Activated CD4-positive, alpha-beta T cell treated with anti-CD3 and anti-CD28 coated beads for 1 hour (primary cell): ENCODE results near the gene THOC6.
A peak's percentile ranks its signal among the peaks of the same experiment; 100 is the strongest.

Experiments
- DNase-seq: peaks from one replicate; pipeline ENCODE4 v3.0.0-alpha.2; 2020

THOC6 gene

DNA sequence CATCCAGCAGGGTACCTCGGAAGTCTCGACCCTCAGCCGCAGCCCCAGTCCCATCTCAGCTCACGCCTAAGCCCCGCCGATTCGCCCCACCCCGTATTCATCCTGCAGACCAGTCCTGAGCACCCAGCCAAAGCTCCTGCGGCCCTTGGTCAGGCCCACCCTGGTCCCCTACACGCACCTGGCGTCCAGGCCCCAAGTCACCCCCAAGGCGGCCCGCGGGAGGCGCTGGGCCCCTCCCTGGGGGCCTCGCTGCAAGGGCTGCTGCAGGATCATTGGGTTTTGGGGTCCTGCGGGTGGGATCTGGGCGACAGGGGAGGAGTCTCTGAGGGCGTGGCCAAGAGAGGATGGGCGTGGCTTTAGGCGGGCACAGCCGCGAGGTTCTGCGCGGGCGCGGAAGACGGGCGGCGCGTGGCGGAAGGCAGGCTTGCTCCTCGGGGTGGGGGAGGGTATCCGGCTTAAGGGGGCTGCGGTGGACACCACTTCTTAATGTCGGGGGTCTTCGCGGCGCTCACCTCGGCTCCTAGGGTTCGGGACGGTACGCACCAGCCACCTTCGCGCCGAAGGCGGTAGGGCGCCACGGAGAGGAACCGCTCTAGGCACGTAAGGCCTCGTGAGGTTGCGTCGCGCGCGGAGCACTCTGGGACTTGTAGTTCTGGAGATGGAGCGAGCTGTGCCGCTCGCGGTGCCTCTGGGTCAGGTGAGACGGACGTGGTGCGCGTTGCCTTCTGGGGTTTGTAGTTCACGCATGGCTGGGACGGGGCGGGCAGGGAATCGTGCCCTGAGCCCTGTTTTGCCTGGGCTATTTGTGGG is at the start of gene THOC6, which contains the start of gene HCFC1R1:
Gene THOC6, plus strand, starts transcription at position 367 of the 810 bp plus-strand sequence. Its CDS starts 292 bp downstream, at position 659.
Gene HCFC1R1, minus strand, starts transcription at position 274 of the 810 bp plus-strand sequence. Its CDS starts 1 bp downstream, at position 273.
- DNase-seq = peak; percentile 93

DNA sequence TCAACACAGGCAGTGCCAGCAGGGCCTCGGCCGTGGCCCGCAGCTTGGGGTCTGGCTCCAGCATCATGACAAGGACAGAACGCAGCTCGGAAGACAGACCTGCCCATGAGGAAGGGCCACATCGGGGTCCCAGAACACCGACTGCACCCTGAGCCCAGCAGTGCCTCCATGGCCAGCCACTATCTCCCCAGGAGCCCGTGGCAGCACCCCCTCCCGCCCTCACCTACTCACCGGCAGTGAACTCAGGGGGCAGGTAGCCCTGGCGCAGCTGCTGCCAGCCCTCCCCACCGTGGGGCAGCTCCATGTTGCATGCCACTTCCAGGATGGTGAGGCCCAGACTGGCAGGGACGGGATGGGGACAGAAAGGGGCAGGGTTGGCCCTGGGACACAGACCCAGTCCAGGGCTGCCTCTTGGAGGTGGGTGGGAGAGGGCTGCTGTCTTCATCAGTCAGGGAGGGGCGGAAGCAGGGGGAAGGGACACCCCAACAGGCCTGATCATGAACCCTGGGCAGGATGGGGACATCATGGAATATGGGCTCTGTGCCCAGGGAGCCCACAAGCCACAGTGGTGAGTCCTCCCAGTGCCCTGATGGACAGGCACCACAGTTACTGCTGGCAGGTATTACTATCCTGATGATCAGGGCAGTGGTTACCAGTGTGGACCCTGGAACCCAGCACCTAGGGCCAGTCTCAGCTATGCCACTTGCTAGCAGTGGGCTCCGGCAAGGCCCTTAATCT is 49.3 kb upstream of the THOC6 start:
- no peak for DNase-seq

DNA sequence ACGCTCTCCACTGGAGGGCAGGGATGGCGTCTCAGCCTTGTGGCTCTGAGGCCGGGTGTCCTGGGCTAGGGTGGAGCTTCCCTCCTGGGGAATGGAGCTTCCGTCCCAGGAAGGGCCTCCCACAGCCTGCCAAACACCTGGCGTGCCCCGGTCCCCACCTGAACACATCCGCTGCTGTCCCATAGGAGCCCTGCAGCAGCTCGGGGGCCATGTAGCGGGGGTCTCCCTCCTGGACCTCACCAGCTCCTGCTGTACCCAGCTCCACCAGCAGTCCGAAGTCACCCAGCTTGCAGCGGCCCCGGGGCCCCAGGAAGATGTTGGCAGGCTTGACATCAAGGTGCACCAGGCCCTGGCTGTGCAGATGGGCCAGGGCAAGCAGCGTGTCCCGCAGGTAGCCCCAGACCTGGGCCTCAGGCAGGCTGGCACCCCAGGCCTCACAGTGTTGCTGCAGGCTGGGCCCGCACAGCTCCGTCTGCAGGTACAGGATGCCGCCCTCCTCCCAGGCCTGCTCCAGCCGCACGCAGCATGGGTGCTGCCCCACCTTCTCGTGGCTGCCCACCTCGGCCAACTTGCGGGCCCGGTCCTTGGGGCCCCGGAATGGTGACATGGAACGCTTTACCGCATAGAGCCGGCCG is 48.6 kb upstream of the THOC6 start:
- no peak for DNase-seq

DNA sequence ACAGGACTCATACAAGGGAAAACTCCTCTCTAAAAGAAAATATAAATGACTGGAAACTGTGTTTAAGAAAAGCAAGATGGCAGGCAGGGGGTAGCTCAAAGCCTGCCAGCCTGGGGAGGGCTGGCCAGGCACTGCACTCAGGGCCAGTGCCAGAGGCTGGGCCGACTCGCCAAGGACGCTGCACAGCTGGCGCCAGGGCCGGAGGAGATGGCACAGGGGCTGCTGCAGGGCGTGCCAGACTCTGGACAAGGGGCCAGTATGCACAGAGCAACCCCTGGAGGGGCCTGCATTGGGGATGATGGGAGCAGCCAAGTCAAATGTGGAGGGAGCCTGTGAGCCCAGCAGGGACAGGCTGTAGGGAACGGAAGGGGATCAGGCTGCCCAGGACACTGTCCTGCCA is 47.6 kb upstream of the THOC6 start:
- DNase-seq = no peak

DNA sequence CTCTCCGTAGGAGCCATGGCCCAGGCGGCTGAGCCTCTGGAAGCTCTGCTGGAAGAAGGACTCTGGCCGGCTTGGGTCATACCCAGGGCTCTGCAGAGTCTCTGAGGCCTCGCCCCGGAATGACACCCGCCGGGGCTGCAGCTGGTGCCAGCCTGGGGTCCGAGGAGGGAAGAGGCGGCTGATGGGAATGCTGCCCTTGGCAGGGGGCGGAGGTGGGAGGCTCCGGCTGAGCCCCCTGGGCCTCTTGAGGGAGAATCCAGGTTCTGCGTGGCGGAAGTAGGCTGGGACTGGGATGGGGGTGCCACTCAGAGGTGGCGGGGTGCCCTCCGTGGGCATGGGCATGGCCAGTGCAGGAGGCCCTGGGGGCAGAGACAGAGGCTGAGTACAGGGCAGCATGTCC is 47.2 kb upstream of the THOC6 start:
- DNase-seq = no peak

DNA sequence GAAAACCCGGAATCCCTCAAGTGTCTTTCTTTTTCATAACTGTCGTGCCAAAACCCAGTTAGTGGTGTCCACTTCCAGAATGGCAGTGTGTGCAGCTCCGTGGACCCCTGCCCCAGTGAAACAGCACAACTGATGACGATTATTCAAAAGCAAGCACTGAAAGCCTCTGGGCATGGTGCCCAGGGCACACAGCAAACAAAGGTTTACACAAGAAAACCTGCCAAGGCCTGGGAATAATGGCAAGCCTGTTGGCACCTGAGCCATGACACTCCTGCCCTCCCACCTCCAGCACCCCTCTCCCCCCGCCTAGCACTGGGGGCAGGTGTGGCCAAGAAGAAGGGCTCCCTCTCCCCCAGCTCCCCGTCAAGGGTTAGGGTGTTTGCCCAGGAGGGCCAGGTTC is 46.4 kb upstream of the THOC6 start:
- DNase-seq = no peak

DNA sequence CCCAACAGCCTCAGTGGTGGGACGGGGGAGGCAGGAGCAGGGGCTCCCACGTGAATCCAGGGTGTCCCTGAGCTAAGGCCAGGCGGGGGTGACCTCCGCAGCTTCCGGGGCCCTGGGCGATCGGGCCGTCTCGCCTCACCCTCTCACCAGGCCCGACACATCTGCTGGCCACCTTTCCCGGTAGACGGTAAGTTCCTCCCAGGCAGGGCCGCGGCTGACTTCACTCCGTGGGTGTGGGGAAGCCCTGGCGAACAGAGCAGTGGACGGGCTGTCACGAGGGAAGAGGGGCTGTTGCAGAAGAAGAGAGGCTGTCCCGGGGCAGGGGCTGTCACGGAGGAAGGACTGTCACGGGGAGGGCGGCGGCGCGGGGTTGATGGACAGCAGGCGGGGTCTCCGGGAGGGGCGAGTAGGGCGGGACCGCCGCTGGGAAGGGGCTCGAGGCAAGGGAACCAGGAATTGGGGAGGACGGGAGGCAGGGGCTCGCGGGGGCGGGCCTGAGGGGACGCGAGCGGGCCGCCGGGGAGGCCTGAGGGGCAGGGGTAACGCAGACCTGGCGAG is 44.1 kb upstream of the THOC6 start:
- no peak for DNase-seq

DNA sequence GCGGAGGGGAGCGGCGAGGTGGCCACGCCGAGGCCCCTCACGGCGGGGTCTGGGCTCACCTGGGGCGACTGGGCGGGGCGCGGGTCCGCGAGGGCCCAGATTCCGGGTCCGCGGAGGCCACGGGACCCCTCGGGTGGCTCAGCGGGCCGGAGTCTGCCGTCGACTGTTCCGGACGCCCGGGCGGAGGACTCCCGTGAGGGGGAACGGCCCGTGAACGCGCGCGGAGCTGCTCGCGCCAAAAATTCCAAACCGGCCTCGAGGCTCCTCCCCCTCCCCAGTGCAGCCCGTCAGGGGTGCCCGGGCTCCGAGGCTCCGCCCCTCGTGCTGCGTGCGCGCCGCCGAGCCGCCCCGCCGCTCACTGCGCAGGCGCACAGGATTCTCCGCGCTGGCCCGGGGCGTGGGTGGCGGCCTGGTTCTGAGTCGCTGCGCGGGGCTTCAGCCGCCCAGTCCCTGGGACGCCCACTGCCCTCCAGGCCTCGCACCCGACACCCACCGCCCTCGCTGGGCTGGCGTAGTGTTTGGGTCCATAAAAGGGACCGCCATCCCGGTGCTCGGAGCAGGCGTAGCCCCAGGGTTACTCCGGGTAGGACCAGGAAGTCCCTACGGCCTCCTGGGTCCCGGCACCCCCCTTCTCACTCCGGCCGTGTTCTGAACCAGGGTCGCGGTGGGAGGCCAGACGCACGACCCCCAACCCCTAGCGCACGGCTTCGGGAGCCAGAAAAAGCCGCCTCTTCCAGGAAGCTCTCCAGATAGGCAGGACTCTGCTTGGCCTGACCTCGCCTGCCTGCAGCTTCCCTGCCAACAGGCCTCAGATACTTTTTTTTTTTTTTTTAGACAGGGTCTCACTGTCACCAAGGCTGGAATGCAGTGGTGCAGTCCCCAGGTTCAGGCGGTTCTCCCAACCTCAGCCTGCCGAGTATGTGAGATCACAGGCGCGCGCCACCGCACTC is 43.3 kb upstream of the THOC6 start, which contains the start of gene PKMYT1:
Gene PKMYT1, minus strand, starts transcription at position 220 of the 950 bp plus-strand sequence. CDS start 789 bp downstream, outside the sequence.
- peak; percentile 92 for DNase-seq

DNA sequence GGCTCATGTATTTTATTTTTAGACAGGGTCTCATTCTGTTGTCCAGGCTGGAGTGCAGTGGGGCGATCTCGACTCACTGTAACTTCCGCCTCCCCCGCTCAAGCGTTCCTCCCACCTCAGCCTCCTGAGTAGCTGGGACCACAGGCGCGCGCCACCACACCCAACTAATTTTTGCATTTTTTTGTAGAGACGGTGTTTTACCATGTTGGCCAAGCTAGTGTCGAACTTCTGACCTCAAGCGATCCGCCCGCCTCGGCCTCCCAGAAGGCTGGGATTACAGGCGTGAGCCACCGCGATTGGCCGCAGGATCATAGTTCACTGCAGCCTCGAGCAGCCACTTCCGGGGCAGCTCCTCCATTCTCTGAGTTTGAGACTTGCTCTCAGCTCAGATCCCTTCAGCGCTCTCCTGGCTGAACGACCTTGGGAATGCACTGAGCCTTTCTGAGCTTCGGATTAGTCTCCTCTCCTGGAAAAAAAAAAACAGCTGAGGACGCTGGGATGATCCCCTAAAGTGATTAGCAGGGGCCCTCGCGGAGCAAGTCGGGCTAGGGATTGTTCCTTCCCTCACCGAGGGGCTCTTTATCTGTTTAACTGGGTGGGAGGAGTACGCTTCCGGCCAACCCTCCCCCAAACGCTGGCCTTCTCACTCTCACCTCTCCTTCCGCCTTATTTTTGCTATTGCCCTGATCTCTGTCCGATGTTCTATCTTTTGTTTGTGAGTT is 42.5 kb upstream of the THOC6 start:
- DNase-seq = no peak

DNA sequence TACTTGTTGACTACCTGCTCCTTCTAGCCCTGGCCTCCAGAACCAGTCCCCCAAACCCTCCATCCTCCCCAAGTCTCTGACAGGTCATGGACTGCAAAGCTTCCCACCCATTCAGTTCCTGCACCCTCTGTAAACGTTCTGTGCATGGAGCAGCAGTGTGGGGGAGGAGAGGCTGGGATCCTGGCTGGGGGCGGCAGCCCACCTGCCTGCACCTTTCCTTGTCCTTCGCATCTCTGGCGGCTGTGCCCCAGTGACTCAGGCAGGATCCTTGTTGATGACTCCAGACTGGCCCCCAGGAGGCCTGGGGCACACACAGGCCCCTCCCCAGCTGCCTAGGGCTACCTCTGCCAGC is 42.0 kb upstream of the THOC6 start:
- no peak for DNase-seq

DNA sequence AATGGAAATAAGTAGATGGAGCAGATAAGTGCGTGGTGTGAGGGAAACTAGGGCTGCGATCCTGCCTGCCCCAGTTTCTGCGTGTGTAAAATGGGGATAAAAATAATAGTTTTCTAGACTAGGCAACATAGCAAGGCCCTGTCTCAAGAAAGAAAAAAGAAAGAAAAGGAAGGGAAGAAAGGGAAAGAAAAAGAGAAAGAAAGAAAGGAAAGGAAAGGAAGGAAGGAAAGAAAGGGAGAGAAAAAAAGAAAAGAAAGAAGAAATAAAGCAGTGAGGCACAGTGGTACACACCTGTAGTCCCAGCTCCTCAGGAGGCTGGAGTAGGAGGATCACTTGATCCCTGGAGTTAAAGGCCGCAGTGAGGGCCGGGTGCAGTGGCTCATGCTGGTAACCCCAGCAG is 41.4 kb upstream of the THOC6 start:
- DNase-seq = no peak

DNA sequence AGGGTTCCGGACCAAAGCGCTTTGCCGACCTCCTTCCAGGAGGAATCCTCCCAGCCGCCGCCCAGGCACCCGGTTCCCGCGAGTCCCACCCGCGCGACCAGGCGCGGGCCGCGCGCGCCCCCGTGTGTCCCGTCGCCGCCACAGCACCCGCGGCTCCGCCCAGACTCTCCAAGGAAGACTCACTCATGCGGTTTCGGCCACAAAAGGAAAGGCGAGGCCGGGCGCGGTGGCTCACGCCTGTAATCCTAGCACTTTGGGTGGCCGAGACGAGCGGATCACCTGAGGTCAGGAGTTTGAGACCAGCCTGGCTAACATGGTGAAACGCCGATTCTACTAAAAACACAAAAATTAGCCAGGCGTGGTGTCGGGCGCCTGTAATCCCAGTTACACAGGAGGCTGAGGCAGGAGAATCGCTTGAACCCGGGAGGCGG is 40.1 kb upstream of the THOC6 start:
- peak; percentile 48 for DNase-seq

DNA sequence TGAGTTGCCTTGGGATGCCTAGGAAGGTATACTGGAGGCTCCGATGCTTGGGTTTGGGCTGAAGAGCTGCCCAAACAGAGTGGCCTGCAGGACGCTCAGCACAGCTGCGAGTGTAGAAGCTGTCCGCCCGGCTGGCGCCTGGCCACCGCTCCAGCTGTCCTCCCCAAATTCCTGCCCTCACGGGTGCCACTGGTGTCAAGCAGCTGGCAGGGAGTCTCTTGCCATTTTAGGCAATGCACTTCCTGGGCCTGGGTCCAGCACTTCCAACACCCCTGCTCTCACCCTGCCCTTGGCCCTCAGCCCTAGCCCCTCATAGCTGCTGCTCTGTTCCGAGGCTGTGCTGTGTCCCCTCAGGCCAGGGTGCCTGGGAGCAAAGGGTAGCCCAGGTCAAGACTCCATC is 38.4 kb upstream of the THOC6 start:
- DNase-seq = no peak

DNA sequence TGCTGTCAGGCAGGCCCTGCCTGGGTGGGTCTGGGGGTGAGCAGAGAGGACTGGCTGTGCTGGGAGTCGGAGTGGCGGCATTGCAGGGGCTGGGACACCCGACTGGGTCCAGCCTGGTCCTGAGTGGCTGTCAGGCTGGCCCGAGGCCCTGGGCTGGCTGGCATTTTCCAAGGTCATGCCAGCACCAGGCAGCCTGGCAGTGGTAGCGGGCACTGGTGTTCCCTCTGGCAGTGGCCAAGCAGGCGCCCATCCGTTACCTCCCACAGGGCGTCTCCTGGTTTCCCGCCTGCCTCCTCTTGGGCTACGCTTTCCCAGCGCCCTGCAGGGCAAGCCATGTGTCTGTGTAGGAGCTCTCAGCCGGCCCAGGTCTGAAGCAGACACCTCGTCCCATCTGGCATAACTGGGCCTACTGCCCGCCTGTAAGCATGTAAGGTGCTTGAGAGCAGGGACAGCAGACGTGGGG is 37.9 kb upstream of the THOC6 start:
- DNase-seq = no peak

DNA sequence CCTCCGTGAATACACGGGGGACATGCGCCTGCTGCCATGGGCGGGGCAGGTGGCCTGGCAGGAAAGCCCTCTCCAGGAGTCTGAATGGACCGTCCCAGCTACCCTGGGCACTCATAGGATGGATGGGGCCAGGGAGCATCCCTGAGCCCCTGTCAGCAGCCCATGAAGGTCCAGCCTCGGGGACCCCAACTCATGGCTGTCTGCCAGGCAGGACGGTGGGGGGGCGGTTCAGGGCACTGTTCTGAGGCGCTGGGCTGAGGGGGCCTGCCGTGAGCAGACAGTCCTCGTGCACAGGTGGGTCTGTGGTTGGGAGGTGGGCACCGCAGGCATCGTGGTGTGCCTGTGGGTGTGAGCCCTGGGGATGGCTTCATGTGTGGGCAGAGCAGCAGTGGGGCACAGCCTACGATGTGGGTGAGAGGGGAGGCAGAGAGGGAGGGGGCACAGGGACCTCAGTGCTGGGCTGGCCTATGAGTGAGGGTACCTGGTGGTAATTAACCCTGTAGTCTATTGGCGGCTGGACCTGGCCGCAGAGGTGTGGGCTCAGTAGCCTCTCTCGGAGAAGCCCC is 37.1 kb upstream of the THOC6 start:
- DNase-seq = no peak

DNA sequence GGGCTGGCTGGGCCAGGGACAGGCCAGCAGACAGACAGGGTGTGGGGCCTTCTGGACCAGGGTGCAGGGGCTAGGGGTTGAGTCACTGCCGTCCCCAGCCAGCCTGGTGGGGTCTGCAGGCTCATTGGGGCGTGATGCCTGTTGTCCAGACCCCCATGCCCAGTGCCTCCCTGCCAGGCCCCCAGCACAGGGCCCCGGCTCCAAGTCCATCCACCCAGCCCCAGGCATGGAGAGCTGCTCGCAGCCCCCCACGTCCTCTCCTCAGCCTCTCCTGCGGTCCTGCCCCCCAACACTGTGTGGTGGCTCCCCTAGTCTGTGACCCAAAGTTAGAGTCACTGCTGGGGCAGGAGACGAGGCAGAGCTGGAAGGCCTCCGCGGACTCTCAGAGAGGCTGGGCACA is 36.5 kb upstream of the THOC6 start:
- DNase-seq = no peak

DNA sequence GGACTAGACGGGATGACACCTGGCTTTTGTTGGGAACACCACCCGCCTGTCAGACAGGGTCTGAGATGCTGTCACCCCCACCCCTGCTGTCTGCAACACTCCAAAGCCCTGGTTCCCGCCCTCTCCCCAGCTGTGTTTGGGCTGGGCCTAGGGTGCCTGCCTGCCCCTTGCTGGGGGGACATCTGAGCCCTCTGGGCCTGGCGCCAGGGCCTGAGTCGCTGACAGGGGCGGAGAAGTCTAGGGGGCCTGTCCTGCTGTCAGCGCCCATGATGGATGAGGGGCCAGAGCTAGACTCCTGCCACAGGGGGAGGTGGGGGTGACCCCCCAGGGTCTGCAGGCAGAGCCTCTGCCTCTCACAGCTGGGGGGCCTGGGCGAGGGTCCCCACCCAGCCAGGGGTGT is 36.0 kb upstream of the THOC6 start:
- no peak for DNase-seq

DNA sequence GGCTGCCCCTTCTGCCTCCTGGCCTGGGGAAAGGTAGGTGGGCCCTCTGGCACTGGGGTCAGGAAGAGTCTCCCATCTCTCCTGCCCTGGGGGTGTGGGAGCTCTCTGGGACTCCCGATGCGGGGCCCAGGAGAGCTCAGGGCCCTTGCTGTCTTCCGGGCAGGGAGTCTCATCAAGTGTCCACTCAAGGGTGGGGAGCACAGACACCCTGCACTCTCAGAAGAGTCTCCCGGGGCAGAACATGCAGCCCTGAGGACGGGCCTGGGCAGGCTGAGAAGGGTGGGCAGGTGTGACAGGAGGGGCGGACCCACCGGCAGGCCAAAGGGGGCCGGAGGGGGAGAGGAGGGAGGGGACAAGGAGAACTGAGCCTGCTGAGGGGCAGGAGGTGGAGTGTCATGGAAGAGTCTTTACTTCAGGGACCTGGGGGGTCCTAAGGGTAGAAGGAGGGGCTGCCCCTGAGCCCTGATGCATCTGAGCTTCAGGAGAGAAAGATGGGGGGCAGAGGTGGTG is 35.2 kb upstream of the THOC6 start:
- no peak for DNase-seq

DNA sequence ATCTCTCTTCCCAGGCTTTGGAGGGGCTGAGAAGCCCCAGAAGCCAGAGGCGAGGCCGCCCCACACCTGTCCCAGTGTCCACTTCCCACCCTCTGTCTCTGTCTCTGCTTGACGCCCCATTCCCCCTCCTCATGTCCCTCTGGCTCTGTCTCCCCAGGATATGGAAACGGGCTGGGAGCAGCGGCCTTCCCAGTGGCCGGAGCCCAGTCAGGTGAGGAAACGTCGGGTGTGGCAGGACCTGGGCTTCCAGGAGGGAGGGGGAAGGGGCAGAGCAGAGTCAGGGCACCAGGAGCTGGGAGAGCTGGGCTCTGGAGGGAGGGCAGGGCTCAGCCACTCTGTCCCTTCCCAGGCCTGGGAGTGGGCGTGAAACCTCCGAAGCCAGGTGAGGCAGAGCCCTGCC is 32.9 kb upstream of the THOC6 start:
- DNase-seq = no peak

DNA sequence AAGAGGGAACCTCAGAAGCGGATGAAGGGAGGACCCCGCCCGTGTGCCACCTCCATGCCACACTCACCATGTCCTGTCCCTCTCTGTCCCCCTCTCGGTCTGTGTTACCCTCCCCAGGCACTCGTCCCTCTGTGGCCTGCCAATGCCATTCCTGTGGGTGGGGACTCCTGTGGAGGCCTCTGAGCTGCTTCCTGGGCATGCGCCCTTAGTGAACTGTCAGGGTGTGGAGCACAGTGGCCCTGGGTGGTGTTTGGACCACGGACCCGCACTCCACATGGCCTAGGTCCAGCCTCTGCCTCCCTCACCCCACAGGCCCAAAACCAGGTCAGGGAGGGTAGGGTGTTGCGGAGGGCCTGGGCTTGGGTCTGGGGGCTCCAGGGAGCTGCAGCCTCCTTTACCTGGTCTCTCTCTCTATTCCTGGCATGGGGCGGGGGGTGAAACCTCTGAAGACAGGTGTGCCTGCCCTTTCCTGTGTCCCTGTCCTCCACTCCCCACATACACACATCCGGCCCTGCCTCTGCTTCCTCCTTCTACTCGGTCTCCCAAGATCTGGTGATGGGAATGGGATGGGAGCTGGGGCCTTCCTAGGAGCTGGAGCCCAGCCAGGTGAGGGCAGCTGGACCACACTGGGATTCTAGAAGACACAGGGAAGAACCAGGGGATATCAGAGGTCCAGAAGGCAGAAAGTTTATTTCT is 32.1 kb upstream of the THOC6 start:
- no peak for DNase-seq
